HG03280 (cell line): Measurements from ENCODE around the gene GLG1.
"Not testable (repeated sequence)": the region's sequence is repeated elsewhere in the genome, so short reads cannot be mapped to it uniquely, and the experiment has no call there.

Experiments used
- ATAC-seq: cut with Tn5 transposase; IDR thresholded peaks from one replicate; pipeline ENCODE4 v1.9.1; 2021; ENCODE audit warnings: mild to moderate bottlenecking, moderate library complexity; ENCODE audit not compliant: unreplicated experiment

Gene GLG1

DNA sequence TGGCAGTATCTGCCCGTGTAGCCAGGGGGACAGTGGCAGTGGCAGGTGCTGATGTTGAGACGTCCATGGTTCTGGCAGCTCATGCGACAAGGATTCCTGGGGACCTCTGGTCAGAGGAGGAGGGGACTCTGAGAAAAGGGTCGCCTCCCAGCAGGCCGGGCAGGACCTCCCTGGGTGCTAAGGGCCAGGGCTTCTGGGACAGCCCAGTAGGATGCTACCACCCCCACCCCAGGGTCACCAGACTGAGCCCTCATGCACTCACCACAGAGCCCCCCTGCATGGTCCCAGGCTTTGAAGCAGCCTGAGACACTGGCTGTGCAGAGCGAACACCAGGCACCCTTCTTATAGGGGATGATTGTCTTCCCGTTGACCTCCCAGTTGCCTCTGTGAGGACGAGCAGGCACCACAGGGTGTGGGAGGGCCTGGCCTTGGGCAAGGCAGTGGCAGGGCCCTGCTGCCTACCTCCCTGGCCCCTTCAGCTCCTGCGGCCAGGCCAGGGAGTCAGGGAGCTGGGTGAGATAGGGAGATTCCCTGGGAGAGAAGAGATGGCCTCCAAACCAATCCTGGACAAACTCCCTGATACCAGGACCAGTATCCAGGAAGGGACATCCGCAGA lies 194.0 kb downstream of the GLG1 start:
- ATAC-seq, result not testable (repeated sequence)

DNA sequence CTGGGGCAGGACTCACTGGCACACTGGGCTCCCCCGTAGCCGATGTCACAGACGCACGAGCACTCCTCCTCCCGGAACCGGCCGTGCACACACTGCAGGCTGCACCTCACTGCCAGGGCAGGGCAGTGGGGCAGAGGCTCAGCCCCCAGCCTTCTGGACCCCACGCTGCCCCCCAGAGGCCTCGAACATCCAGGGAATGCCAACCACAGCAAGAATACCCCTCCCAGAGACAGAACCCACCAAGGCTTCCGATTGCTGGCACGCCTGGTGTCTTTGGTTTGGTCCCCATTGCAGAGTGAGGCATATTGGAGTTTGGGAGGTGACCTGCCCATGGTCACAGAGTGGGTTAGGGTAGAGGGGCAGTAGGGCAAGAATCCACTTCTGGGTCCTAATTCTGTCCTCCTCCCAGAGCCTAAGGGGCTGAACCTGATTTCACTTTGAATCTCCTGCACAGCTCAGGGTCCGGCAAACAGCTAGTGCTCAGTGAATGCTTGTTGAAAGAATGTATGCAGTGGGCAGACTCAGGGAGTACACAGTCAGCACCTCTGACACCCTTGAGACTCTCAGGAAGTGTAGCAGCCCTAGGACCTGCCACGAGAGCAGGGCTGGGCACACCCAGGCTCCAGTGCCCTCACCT lies 194.7 kb downstream of the GLG1 start:
- ATAC-seq, result not testable (repeated sequence)

GRCh38 chr16:74410981-74411380 lies 195.9 kb downstream of the GLG1 start:
- ATAC-seq, result not testable (repeated sequence)

GRCh38 chr16:74410057-74410957 lies 196.6 kb downstream of the GLG1 start:
- not testable (repeated sequence) for ATAC-seq

DNA sequence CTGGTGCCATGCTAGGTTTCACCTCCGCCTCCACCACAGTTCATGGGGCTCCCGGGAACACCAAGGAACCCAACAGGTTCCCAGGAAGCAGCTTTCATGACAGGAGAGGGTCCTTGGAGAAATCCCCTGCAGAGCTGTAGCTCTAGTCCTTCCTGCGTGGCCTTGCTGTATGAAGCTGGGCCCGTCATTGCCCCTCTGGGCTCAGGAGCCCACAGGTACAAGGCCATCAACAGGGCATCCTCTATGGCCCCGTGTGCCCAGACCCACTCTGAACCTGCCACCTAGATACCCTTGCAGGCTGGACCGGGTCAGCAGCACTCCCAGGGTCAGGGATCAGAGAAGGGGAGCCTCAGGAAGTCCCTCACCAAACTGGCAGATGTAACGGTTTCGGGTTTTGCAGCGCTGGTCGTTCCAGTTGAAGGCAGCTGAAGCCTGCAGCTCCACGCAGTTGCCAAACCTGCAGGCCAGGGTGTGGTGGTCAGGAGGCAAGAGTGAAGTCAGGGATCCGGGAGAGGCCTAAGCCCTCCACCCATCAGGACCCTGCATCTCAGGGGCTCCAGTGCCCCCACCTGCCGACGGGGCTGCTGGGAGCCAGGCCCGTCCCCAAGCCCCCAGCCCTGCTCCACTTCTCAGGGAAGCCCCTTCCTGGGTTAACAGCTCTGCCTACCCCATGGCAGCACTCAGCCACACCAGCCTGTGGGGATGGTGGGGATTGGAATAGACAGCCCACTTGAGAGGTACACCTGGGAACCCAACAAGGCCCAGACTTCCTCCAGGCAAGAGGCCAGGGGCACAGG lies 197.5 kb downstream of the GLG1 start:
- ATAC-seq, result not testable (repeated sequence)

GRCh38 chr16:74407362-74407705 lies 199.6 kb downstream of the GLG1 start:
- ATAC-seq, result not testable (repeated sequence)

GRCh38 chr16:74406600-74407361 lies 200.1 kb downstream of the GLG1 start:
- ATAC-seq, result not testable (repeated sequence)

- not testable (repeated sequence) for ATAC-seq
These were observed 202.6 kb downstream of the GLG1 start for GRCh38 chr16:74404148-74404933.

DNA sequence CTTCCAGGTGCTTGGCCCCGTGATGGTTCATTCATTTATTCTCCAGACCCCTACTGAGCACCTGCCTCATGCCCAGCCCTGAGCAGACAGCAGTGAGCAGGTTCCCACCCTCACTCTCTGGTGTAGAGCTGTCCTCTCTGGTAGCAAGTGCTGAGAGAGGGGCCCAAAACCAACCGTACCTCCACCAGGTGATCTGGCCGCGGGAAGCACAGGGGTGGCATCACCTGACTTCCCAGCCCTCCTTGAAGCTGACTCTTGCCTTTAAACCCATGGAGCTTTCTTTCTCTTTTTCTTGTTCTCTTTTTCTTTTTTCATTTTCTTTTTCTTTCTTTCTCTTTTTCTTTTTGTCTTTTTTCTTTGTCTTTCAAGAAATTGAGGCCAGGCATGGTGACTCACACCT lies 206.7 kb downstream of the GLG1 start:
- not testable (repeated sequence) for ATAC-seq

DNA sequence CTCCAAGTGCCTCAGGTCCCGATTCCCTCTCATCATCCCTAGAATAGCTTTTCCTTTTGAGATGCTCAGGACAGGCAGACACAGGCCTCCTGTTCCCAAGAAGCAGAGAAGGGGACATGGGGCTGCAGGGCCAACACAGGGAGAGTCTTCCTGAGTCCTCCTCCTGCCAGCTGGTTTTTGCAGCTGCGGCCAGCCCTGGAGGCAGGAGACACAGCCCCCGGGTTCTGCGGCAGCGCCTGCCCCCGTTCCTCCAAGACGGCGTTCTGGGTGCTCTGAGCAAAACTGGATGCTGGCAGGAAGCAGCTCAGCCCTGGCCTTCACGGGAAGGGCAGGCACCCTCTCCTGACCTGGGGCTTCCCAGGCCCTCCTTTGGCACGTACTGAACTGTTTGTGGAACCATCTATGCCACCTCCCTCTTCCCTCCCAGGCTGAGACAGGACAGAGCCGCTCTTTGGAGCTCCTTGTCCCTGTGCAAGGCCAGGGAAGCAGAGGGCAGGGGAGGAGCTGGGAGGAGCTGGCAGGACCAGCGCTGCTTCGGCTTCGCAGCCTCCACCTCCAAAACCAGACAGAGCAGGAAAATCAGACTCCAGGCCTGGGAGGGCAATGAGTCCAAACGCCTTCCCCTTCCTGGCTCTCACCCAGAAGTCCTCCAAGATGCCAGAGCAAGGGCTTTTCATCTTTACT lies 208.6 kb downstream of the GLG1 start:
- not testable (repeated sequence) for ATAC-seq
